Thoracic aorta (tissue), 2 donors: ENCODE measurements around the gene EFCAB12. TPM values are rescaled to one million over a fixed set of nuclear protein-coding genes. Genes with fewer than 3 reads are reported as not detected.

ENCODE experiments used
- ATAC-seq: fragments of 150-250 bp; one replicate; pipeline ENCODE4 v1.8.0; 2017; ENCODE audit warnings: low read depth; ENCODE audit not compliant: insufficient number of reproducible peaks, low FRiP score
- DNase-seq: peaks from one replicate; pipeline ENCODE4 v3.0.0-alpha.2; 2020; ENCODE audit warnings: low spot score
- H3K27ac ChIP-seq, 2 donors: fragments of 200-600 bp; sonication (generic); 1 replicate in 1 of 2; 2 replicates in 1 of 2; pipeline ENCODE4 v1.5.1; 2016; ENCODE audit warnings: mild to moderate bottlenecking in 2 of 2, moderate library complexity in 2 of 2
- H3K27me3 ChIP-seq: fragments of 200-600 bp; sonication (generic); replicated peaks from 2 replicates; pipeline ENCODE4 v1.6.0; 2016; ENCODE audit warnings: mild to moderate bottlenecking; ENCODE audit not compliant: insufficient read depth
- H3K36me3 ChIP-seq: fragments of 200-600 bp; sonication (generic); one replicate; pipeline ENCODE4 v1.5.1; 2016
- H3K4me1 ChIP-seq, 2 donors: fragments of 200-600 bp; sonication (generic); 1 replicate in 1 of 2; 2 replicates in 1 of 2; pipeline versions ENCODE4 v1.5.1 to v1.6.0; 2016; ENCODE audit warnings: low read depth in 2 of 2, mild to moderate bottlenecking in 1 of 2; ENCODE audit not compliant: control insufficient read depth in 1 of 2
- H3K4me3 ChIP-seq: fragments of 200-600 bp; sonication (generic); 2 replicates; pipeline ENCODE4 v1.5.1; 2016; ENCODE audit warnings: mild to moderate bottlenecking
- H3K9me3 ChIP-seq: fragments of 200-600 bp; sonication (generic); 2 replicates; pipeline ENCODE4 v1.5.1; 2016
- total RNA-seq, 2 donors: library from RNA; depleted of rRNA; stranded (reverse); fragments of >200 nt; gene quantifications; one replicate each; pipeline versions ENCODE4 v1.1.0 to v1.2.3, GENCODE V29; 2016
- TF ChIP-seq, protein P1 (sequence below): fragments of 200-600 bp; sonication (generic); IDR thresholded peaks from one replicate; pipeline ENCODE4 v1.5.1; 2019; ENCODE audit warnings: antibody characterized with exemption

Gene EFCAB12
- total RNA-seq, 2 donors from 2014 or later, result 0.68 TPM; not detected in 1

DNA sequence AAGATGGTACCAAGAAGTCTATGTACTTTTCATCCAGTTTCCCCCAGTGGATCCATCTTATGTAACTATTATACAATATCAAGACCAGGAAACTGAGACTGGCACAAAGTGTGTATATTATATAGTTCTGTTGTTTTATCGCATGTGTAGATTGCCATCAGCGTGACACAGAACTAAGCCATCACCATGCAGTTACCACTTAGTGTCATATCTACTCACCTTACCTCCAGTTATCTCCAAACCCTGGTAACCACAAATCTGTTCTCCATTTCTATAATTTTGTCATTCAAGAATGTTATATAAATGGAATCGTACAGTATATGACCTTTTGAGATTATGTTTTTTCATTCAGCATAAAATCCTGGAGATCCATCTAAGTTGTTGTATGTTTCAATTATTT is 34.7 kb upstream of the EFCAB12 start:
- TF ChIP-seq, protein P1, sequence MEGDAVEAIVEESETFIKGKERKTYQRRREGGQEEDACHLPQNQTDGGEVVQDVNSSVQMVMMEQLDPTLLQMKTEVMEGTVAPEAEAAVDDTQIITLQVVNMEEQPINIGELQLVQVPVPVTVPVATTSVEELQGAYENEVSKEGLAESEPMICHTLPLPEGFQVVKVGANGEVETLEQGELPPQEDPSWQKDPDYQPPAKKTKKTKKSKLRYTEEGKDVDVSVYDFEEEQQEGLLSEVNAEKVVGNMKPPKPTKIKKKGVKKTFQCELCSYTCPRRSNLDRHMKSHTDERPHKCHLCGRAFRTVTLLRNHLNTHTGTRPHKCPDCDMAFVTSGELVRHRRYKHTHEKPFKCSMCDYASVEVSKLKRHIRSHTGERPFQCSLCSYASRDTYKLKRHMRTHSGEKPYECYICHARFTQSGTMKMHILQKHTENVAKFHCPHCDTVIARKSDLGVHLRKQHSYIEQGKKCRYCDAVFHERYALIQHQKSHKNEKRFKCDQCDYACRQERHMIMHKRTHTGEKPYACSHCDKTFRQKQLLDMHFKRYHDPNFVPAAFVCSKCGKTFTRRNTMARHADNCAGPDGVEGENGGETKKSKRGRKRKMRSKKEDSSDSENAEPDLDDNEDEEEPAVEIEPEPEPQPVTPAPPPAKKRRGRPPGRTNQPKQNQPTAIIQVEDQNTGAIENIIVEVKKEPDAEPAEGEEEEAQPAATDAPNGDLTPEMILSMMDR, result no peak
- H3K36me3 ChIP-seq, result peaks cover 4% of the 10 kb centered on the region
- no peak for ATAC-seq
- DNase-seq, result no peak
- no peak overlapping the region for H3K4me3 ChIP-seq
- no peaks in the 10 kb centered on the region for H3K9me3 ChIP-seq
- no peak overlapping the region for H3K27ac ChIP-seq
- no peaks in the 10 kb centered on the region for H3K4me1 ChIP-seq
- H3K27me3 ChIP-seq, result no peaks in the 10 kb centered on the region

DNA sequence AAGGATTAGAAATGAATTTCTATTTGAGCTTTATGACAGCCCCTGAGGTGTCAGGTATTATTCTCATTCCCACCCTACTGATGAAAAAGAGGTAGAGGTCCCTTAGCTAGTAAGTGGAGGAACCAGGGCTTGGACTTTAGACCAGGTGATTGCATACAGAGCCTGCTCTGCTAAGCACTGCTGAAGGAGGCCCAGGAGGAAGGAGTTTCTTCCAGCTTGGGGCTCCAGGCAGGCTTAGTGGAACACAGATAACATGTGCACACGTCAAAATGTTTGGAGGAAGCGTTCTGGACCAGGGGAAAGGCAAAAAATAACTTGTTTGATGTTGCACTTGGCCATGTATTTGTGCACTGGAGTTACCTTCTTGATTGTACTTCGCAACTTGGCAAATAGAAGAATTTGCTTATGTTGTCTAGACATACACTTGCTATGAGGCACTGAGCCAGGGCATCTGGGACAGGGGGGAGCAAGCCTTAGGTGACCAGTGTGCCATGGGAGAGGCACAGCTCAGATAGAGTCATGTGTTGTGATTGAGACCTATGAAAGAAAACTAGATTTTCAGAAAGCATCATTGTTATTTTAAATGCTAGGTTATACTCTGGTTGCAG is 34.0 kb upstream of the EFCAB12 start:
- Histone ChIP-seq H3K27me3 (no peaks in the 10 kb centered on the region), H3K9me3 (no peaks in the 10 kb centered on the region), H3K27ac (no peak overlapping the region), H3K36me3 (peaks cover 4% of the 10 kb centered on the region), H3K4me1 (no peaks in the 10 kb centered on the region), H3K4me3 (no peak overlapping the region)
- DNase-seq, result no peak
- TF ChIP-seq, protein P1, result no peak
- ATAC-seq, result no peak

DNA sequence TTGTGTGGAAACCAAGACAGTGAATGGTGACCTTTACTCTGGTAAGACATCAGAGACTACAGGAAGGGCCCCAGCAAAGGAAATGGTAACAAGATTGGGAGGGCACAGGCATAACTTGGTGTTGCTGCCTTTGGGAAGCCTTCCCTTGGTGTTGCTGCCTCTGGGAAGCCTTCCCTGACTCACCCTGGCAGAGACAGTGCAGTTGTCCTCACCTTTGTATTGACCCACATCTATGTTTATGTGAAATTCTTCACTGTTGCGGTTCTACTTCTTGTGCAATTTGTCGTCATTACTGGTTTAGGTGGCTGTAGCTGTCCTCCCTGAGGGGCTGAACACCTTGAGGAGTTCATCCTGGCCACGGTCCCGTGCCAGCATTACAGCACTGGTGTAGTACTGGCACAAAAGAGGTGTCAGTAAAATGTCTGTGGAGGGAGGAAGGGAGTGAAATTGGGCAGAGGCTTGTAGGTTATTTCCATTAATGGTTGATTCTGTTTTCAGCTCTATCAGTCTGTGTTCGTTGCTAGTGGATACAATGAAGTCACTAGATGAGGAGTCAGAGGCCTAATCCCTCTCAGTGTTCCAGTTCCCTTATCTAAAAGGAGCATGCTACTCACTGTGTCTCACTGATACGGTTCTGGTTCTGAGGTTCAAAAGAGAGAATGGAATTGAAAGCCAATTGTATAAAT is 33.2 kb upstream of the EFCAB12 start:
- ATAC-seq, result no peak
- H3K27ac ChIP-seq, result no peak overlapping the region
- DNase-seq, result no peak
- no peaks in the 10 kb centered on the region for H3K9me3 ChIP-seq
- TF ChIP-seq, protein P1, result no peak
- H3K36me3 ChIP-seq, result peaks cover 4% of the 10 kb centered on the region
- no peaks in the 10 kb centered on the region for H3K27me3 ChIP-seq
- H3K4me3 ChIP-seq, result no peak overlapping the region
- no peaks in the 10 kb centered on the region for H3K4me1 ChIP-seq

DNA sequence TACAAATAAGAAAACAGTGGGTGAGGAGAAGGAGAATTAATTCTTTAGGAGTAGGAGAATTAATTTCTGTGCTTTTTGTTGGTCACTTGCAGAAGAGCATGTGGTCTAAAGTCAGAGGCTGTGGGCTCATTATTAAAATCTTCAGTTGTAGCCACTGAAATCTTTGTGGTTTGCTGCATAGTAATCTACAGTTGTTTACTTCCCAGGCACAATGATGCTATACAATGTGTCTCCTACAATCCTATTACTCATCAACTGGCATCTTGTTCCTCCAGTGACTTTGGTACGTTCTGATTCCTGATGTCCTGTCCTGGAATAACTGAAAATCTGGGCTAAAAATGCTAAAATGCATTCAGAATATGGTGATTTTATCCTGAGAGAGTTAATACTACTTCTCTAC is 32.6 kb upstream of the EFCAB12 start:
- TF ChIP-seq, protein P1, result no peak
- no peaks in the 10 kb centered on the region for H3K9me3 ChIP-seq
- no peak overlapping the region for H3K27ac ChIP-seq
- ATAC-seq (no peak), DNase-seq (no peak)
- peaks cover 4% of the 10 kb centered on the region for H3K36me3 ChIP-seq
- H3K27me3 ChIP-seq, result no peaks in the 10 kb centered on the region
- no peaks in the 10 kb centered on the region for H3K4me1 ChIP-seq
- no peak overlapping the region for H3K4me3 ChIP-seq

DNA sequence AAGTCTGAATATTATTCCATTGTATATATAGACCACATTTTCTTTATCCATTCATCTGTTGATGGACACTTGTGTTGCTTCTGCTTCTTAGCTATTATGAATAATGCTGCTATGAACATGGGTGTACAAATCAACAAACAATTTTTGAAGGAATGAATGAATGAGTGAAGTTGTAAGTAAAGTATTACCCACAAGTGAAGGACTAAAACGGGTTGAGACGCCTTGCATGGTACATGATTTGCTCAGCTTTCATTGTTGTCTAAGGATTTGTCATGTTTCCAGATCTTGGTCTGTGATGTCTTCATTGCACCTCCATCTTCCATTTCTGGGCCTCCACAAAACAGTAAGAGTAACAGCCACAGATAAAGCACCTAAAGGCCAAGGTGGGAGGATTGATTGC is 32.1 kb upstream of the EFCAB12 start:
- TF ChIP-seq, protein P1, result no peak
- Histone ChIP-seq H3K9me3 (no peaks in the 10 kb centered on the region), H3K4me3 (no peak overlapping the region), H3K4me1 (no peaks in the 10 kb centered on the region), H3K27me3 (no peaks in the 10 kb centered on the region), H3K27ac (no peak overlapping the region), H3K36me3 (peaks cover 4% of the 10 kb centered on the region)
- no peak for DNase-seq
- no peak for ATAC-seq
